Fibroblast of villous mesenchyme (primary cell): Measurements from ENCODE around the gene BRSK1. TPM values are rescaled to one million over a fixed set of nuclear protein-coding genes. Genes with fewer than 3 reads are reported as not detected.
A peak's percentile ranks its signal among the peaks of the same experiment; 100 is the strongest.

Experiments used
- DNase-seq: peaks from one replicate; pipeline ENCODE4 v3.0.0-alpha.2; 2010; ENCODE audit warnings: low read depth
- H3K4me3 ChIP-seq: 2 replicates; pipeline ENCODE4 v1.5.1; 2011; ENCODE audit warnings: low read depth, mild to moderate bottlenecking, low read length
- total RNA-seq: library from RNA; depleted of rRNA; stranded (reverse); fragments of >200 nt; gene quantifications from 2 replicates; pipeline ENCODE4 v1.2.3, GENCODE V29; 2012
- TF ChIP-seq, protein P1 (sequence below): IDR thresholded peaks from 2 replicates; pipeline ENCODE4 v1.5.1; 2012; ENCODE audit warnings: low read depth, mild to moderate bottlenecking, low read length; ENCODE audit not compliant: insufficient read depth

BRSK1 gene
- total RNA-seq, 1 donor, result 5.6 TPM

DNA sequence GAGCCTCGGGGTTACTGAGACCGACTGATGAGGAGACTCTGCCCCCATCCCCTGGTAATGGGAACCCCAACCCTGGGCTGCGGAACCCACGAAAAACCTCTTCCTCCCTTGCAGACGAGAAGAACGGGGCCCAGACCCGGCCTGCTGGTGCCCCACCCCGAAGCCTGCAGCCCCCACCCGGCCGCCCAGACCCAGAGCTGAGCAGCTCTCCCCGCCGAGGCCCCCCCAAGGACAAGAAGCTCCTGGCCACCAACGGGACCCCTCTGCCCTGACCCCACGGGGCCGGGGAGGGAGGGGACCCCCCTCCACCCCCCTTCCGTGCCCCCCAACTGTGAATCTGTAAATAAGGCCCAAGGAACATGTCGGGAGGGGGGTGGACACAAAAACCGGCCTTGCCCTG lies 28.0 kb downstream of the BRSK1 start:
- no peak overlapping the region for H3K4me3 ChIP-seq
- TF ChIP-seq, protein P1, sequence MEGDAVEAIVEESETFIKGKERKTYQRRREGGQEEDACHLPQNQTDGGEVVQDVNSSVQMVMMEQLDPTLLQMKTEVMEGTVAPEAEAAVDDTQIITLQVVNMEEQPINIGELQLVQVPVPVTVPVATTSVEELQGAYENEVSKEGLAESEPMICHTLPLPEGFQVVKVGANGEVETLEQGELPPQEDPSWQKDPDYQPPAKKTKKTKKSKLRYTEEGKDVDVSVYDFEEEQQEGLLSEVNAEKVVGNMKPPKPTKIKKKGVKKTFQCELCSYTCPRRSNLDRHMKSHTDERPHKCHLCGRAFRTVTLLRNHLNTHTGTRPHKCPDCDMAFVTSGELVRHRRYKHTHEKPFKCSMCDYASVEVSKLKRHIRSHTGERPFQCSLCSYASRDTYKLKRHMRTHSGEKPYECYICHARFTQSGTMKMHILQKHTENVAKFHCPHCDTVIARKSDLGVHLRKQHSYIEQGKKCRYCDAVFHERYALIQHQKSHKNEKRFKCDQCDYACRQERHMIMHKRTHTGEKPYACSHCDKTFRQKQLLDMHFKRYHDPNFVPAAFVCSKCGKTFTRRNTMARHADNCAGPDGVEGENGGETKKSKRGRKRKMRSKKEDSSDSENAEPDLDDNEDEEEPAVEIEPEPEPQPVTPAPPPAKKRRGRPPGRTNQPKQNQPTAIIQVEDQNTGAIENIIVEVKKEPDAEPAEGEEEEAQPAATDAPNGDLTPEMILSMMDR, result no peak
- DNase-seq, result no peak

DNA sequence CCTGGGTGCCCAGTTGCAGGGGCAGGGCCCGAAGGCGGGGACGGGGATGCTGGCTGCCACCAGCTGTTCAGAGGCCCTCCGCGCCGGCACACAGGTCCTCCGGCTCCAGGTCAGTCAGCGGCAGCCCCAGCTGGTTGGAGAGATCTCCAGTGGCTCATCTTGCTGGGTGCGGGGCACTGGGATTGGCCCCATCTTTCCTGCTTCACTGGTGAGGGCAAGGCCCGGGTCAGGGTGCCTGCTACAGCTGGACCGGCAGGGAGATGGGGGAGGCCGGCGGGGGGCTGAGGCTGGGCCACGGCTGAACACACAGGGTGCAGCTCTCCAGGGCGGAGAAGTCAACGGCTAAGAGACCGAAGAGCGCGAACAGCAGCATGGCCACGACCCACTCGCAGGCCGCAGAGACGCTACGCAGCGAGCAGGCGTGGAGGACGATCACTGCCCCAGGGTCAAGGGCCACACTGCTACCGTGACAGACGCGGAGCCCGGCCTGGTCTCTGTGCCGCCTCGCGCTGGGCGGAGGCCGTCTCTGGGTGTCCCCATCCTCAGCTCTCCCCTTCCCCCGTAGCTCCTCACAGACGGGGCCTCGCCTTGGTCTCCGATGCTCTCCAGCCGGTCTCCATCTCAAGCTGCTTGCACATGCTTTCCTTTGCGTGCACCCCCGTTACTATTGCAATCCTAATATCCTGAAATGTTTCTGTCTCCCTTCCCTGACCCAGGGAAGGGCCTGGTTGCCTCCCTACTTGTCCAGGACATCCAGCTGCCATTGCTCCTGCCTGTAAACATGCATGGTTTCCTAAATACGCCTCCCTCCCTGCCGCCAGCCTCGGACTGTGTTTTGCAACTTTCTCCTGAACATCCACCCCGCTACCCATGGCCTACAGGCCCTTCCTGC lies 29.1 kb downstream of the BRSK1 start:
- TF ChIP-seq, protein P1, result no peak
- no peak overlapping the region for H3K4me3 ChIP-seq
- peak; percentile 25 for DNase-seq

DNA sequence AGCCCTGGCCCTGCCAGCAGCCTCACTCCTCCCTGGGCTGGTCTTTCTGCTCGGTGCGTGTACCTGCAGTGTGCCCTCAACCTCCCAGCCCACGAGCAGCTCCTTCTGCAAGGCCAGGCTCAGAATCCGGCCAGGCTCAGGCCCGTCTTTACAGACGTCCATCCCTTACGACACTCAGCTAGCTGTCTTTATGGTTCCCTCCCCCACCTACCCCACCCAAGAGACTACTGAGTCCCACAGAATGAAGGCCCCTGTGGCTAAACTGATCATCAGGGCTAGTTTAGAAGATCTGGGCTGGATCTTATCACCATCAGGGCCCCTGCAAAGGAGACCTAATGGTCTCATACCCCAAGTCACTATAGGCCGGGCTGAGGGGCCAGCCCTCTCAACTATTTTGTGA lies 30.6 kb downstream of the BRSK1 start:
- TF ChIP-seq, protein P1, result no peak
- no peak for DNase-seq
- H3K4me3 ChIP-seq, result no peak overlapping the region

DNA sequence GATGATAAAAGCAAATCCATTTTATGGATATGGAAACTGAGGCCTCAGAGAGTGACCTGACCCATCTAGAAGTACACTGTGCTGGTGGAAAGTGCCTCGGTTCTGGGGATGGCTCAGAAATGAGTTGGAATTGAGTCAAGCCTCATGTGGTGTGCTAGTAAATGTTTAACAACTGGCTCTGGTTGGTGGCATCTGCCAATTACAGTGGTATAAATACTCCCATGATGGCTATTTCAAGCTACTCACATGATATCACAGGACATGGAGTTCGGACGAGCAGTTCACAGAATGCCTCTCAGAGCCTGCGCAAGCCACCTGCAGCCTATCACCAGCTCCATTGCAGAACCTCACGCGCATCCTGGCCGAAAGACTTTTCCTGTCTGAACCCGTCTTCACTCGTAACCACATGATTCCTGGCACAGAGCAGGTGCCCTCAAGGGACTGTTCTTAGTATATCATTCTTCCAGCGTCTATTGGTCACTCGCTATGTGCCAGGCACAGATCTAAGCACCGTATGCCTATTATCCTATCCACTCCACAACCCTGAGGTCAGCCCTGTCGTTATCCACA lies 32.2 kb downstream of the BRSK1 start:
- no peak overlapping the region for H3K4me3 ChIP-seq
- no peak for DNase-seq
- TF ChIP-seq, protein P1, result no peak

DNA sequence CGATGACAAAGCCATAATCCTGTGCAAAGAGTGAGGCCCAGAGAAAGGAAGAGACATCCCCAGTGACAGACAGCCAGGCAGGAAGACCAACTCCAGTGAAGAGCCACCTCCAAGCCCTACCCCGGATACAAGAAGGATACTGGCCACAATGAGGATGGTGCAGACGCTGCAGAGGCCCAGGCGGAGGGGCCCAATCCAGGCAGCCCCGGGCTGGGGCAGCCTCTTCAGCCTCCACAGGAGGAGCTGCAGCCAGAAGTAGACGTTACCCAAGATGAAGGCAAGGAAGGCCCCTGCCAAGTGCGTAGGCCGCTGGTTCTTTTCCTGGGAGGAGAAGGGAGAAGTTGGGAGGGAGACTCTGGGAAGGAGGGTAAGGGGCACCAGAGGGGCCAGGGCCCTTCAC lies 32.8 kb downstream of the BRSK1 start:
- no peak for DNase-seq
- no peak overlapping the region for H3K4me3 ChIP-seq
- TF ChIP-seq, protein P1, result no peak

DNA sequence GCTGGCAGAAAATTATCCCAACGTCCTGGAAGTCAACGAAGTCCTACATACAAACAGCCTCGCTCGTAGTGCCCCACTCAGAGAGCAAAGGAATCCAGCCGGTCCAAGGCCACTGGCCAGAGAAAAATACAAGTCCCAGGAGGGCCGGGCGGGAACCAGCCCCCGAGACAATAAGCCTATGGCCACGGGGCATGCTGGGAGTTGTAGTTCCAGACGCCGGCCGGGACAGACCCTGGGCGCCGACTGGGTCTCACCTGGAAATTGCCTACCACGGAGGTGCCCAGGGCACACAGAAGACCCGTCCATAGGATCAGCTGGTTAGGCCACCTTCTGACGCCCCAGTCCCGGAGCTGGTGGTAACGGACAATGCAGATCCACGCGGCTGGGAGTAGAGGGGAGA lies 36.0 kb downstream of the BRSK1 start:
- DNase-seq, result peak; percentile 28
- TF ChIP-seq, protein P1, result no peak
- H3K4me3 ChIP-seq, result no peak overlapping the region
